ENCODE data around the gene TTLL6. TPM values are rescaled to one million over a fixed set of nuclear protein-coding genes. Genes with fewer than 3 reads are reported as not detected.
"Not testable (repeated sequence)": the region's sequence is repeated elsewhere in the genome, so short reads cannot be mapped to it uniquely, and the experiment has no call there.

The TTLL6 gene
- total and polyA plus RNA-seq, 8 donors = 0.35 to 2.4 (median 1.4) TPM

DNA sequence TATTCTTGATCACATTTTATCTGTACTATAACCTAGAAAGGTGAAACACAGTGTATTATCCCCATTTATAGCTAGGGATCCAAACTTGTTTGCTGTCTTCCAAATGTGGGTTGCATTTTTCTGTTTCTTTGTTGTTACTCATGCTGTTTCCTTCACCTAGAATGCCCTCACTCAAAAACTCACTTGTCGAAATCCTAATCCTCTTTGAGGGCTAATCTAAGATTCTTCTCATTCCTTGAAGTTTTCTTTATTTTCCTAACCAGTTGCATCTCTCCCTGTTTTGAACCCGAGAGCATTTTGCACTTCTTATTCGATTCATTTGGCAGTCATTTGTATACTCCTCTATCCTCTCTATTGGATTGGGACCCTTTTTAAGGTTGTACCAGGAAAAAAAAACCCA, 23.4 kb upstream of the TTLL6 start:
- ATAC-seq = no peak
- TF ChIP-seq, protein P1, sequence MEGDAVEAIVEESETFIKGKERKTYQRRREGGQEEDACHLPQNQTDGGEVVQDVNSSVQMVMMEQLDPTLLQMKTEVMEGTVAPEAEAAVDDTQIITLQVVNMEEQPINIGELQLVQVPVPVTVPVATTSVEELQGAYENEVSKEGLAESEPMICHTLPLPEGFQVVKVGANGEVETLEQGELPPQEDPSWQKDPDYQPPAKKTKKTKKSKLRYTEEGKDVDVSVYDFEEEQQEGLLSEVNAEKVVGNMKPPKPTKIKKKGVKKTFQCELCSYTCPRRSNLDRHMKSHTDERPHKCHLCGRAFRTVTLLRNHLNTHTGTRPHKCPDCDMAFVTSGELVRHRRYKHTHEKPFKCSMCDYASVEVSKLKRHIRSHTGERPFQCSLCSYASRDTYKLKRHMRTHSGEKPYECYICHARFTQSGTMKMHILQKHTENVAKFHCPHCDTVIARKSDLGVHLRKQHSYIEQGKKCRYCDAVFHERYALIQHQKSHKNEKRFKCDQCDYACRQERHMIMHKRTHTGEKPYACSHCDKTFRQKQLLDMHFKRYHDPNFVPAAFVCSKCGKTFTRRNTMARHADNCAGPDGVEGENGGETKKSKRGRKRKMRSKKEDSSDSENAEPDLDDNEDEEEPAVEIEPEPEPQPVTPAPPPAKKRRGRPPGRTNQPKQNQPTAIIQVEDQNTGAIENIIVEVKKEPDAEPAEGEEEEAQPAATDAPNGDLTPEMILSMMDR (IDR thresholded peaks at IDR 0.05) = no peak

DNA sequence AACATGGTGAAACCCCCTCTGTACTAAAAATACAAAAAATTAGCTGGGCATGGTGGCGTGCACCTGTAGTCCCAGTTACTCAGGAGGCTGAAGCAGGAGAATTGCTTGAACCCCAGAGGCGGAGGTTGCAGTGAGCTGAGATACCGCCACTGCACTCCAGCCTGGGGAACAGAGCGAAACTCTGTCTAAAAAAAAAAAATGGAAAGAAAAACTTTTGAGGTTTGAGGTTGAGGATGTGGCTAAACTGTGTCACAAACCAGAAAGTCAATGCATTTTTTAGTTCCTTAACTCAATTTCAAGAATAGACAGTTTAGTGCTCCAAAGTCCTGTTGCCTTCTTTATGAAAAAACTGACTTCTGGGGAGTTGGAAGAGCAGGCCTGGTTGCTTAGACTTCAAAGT, 20.4 kb upstream of the TTLL6 start:
- not testable (repeated sequence) for H3K27me3 ChIP-seq

More for the DNA sequence above, 23.4 kb upstream of the TTLL6 start:
- DNase-seq = no peak
- Histone ChIP-seq H3K36me3 (peaks cover 0 to 31% of the 10 kb centered on the region in 2 donors), H3K9me3 (no peaks in the 10 kb centered on the region), H3K4me3 (no peak overlapping the region), H3K27ac (peak overlapping the region; percentile 82 to 90), H3K4me1 (peaks cover 40 to 82% of the 10 kb centered on the region in 2 donors), H3K27me3 (no peaks in the 10 kb centered on the region)
- intact Hi-C loops (cut with DNase I) = no loop called here

DNA sequence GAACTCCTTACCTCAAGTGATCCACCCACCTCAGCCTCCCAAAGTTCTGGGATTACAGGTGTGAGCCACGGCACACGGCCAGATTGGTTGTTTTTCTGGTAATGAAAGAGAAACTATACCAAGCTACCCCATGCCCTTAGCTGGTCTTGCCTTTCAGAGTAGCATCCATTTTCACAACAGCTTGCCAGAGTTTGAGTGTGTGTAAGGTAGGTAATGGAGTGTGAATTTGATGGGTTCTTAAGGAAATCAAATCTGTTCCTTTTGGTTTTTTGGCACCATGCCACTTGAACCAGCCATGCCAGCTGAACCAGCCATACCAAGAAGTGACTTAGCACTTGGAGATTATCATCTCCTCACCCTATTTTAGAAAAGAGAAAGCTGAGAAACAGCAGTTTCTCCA, 18.9 kb upstream of the TTLL6 start:
- intact Hi-C loops (cut with DNase I) = no loop called here
- Histone ChIP-seq H3K9me3 (no peaks in the 10 kb centered on the region), H3K4me3 (no peak overlapping the region), H3K36me3 (no peaks in the 10 kb centered on the region), H3K27ac (no peak overlapping the region), H3K4me1 (peaks cover 39 to 97% of the 10 kb centered on the region in 2 donors), H3K27me3 (no peaks in the 10 kb centered on the region)
- TF ChIP-seq, protein P1 (IDR thresholded peaks at IDR 0.05) = no peak
- DNase-seq (no peak), ATAC-seq (no peak)

More for the DNA sequence above, 20.4 kb upstream of the TTLL6 start:
- ATAC-seq; intact Hi-C loops (cut with DNase I); H3K4me3 ChIP-seq; H3K27ac ChIP-seq; H3K36me3 ChIP-seq; H3K9me3 ChIP-seq; DNase-seq: not testable (repeated sequence)
- peaks cover 44 to 99% of the 10 kb centered on the region in 2 donors for H3K4me1 ChIP-seq

DNA sequence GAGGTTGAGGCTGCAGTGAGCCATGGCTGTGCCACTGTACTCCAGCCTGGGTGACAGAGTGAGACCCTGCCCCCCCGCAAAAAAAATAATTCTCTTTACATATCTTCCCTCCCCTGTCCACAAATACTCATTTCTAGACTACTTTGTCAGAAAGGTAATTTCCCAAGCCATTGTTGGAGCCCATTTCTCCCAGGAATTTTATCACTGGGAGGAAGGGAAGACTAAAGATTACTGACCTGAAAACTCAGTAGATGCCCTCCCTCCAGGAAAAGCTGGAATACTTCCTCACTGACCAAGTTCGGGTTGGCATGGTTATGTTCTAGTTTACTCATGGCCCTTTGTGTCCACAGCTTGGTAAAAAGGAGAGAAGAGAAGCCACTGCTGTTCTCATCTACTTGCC, 17.9 kb upstream of the TTLL6 start:
- Histone ChIP-seq H3K4me1 (peaks cover 29 to 91% of the 10 kb centered on the region in 2 donors), H3K36me3 (no peaks in the 10 kb centered on the region), H3K4me3 (no peak overlapping the region), H3K9me3 (no peaks in the 10 kb centered on the region), H3K27me3 (no peaks in the 10 kb centered on the region), H3K27ac (no peak overlapping the region)
- TF ChIP-seq, protein P1 (IDR thresholded peaks at IDR 0.05) = no peak
- no peak for ATAC-seq
- DNase-seq = no peak
- intact Hi-C loops (cut with DNase I) = no loop called here

DNA sequence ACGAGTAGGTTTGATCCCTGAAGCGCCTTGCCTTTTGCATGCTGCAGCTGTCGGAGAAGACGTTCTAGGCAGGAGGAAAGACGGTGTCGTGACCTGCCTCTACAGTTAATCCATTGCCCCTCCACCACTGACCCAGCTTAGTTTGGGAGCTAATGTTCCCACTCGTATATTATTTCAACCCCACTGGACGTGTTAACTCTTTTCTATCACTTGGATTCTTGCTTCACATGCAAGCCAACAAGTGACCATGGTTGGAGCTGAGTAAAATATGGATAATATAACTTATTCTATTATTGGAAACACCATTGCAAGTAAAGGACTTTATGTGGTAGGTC, 14.5 kb upstream of the TTLL6 start:
- no peak for ATAC-seq
- peaks cover 12 to 57% of the 10 kb centered on the region in 2 donors for H3K4me1 ChIP-seq

More for the DNA sequence above, 14.5 kb upstream of the TTLL6 start:
- no peaks in the 10 kb centered on the region for H3K27me3 ChIP-seq
- DNase-seq = no peak
- H3K4me3 ChIP-seq = peak overlapping the region; percentile 80 to 91
- no peaks in the 10 kb centered on the region for H3K36me3 ChIP-seq
- no peaks in the 10 kb centered on the region for H3K9me3 ChIP-seq
- H3K27ac ChIP-seq = peak overlapping the region; percentile 96 to 97
- TF ChIP-seq, protein P1 (IDR thresholded peaks at IDR 0.05) = no peak
- intact Hi-C loops (cut with DNase I) = no loop called here

Measured in left lung (tissue), 10 donors.